SH-SY5Y (cell line): ENCODE measurements around the gene UBE3D.

Experiments
- GATA2 ChIP-seq: IDR thresholded peaks from 2 replicates; pipeline ENCODE4 v1.6.1; 2011; ENCODE audit warnings: mild to moderate bottlenecking, low read depth, low read length
- GATA3 ChIP-seq: IDR thresholded peaks from 2 replicates; pipeline ENCODE4 v1.6.1; 2011; ENCODE audit warnings: low read depth, mild to moderate bottlenecking, low read length, moderate library complexity

DNA sequence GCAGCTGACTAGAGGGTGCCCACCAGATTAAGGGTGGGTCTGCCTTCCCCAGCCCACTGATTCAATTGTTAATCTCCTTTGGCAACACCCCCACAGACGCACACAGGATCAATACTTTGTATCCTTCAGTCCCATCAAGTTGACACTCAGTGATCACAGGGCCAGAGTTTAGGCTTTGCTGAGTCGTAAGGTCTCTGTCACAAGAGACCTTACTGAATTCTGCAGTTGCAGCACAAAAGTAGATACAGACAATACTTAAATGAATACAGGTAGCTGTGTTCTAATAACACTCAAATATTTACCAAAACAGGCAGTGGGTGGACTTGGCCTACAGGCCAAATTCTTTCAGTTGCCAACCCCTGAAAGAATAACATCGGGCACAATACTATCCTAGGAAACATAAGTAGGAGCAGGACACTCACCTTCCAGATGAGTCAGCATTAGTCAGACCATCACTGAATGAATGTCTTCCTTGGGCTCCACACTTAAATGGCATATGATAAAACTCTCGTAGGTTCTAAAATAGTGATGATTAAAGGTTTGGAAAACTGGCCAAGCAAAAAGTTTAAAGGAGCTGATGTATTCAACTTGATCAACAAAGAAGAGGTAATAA is 190.0 kb downstream of the UBE3D start:
- TF ChIP-seq GATA2, result no peak
- no peak for TF ChIP-seq GATA3
